Activated T-helper 1 cell treated with anti-CD3 and anti-CD28 coated beads, Interleukin-12 subunit alpha, Interleukin-12 subunit beta, Interleukin-2, Interleukin-4 antibody, amounts not matched to agents 30 ng/mL and 10 ng/mL and 1 ng/mL, durations not matched to agents 14 hours and 24 hours and 36 hours (primary cell): ENCODE results near the gene DLG3. TPM values are rescaled to one million over a fixed set of nuclear protein-coding genes. Genes with fewer than 3 reads are reported as not detected.
"Not testable (repeated sequence)": the region's sequence is repeated elsewhere in the genome, so short reads cannot be mapped to it uniquely, and the experiment has no call there.

Source experiments
- DNase-seq: peaks from one replicate; pipeline ENCODE4 v3.0.0; 2021; ENCODE audit warnings: low spot score
- H3K27ac Mint-ChIP-seq: one replicate; pipeline ENCODE4 v1.8.0; 2021; ENCODE audit warnings: mild to moderate bottlenecking, mixed read lengths
- H3K27me3 Mint-ChIP-seq: one replicate; pipeline ENCODE4 v1.8.0; 2022; ENCODE audit warnings: mild to moderate bottlenecking, moderate library complexity, mixed read lengths; ENCODE audit not compliant: insufficient read depth
- H3K36me3 Mint-ChIP-seq: one replicate; pipeline ENCODE4 v1.8.0; 2021; ENCODE audit warnings: low read depth, mixed read lengths
- H3K4me1 Mint-ChIP-seq: one replicate; pipeline ENCODE4 v1.8.0; 2021; ENCODE audit warnings: low read depth, mixed read lengths
- H3K4me3 Mint-ChIP-seq: one replicate; pipeline ENCODE4 v1.8.0; 2021; ENCODE audit warnings: mild to moderate bottlenecking, moderate library complexity, mixed read lengths
- H3K9me3 Mint-ChIP-seq: one replicate; pipeline ENCODE4 v1.8.0; 2021; ENCODE audit warnings: mixed read lengths
- intact Hi-C: fragments of 100-400 bp; cut with micrococcal nuclease; formaldehyde crosslinking; loops from one replicate; pipeline ENCODE4 v1.15.1; 2024
- total RNA-seq: library from RNA; stranded (reverse); gene quantifications from 2 replicates; pipeline ENCODE4 v1.2.3, GENCODE V29; 2022

Gene DLG3
- 41.5 and 43.5 TPM in 2 replicates for total RNA-seq

DNA sequence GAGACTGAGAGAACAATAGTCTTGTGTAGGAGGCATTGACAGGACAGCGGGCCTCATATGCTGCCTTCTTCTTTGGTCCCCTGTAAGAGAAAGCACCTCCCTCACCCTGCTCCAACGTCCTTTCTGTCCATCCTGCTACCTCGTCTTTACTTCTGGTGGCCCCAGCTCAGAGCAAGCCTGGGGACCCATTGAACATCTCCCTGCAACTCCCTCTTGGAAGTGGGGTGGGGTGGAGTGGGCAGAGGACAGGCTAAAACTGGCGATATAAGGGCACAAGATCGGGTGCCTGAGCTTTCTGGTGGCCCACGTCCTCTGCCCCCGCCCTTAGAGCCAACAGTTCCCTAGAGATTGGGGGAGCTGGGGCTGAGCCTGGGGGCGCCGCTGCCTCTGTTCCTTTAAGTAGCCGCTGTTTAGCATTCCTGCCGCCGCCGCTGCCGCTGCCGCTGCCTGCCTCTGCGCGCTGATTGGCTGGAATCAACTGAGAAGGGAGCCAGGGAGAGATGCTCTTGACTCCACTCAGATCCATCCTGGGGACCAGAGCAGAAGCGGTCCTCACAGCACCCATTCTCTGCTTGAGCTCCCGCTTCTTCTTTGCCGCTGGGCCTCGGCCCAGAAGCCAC is at the start of gene DLG3:
TSS of gene DLG3 (plus strand) at position 510 of the 620 bp plus-strand sequence. CDS start 367 bp downstream, outside the sequence.
- DNase-seq: no peak
- peak within 1 kb of the TSS; percentile 15 for H3K4me3 Mint-ChIP-seq

DNA sequence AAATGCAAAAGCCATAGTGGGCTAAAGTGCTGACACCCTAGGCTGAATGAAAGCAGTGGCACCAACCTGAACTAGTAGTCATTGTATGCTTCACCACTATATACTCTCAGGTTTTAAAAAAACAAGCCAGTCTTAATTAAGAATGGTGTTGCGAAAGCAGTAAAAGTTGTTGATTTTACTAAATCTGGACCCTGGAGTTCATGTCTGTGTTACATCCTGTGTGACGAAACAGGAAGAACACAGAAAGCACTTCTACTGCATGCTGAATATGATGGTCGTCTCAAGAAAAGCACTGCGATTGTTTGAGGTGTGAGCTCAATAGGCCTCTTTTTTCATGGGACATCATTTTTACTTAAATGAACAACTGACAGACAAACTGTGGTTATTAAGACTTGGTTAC is 45.7 kb upstream of the DLG3 start:
- no peak for DNase-seq
- Mint-ChIP-seq H3K4me3 (no peak overlapping the region), H3K36me3 (peaks cover 16% of the 10 kb centered on the region), H3K27me3 (no peaks in the 10 kb centered on the region), H3K27ac (peak overlapping the region; percentile 29), H3K9me3 (no peaks in the 10 kb centered on the region), H3K4me1 (no peaks in the 10 kb centered on the region)
- intact Hi-C loops: no loop called here

More for the DNA sequence above, at the start of gene DLG3:
- Mint-ChIP-seq H3K27ac (no peak within 1 kb of the TSS), H3K4me1 (peaks cover 5% of the 10 kb centered on the region), H3K36me3 (no peaks in the 10 kb centered on the region), H3K27me3 (peaks cover 47% of the 10 kb centered on the region), H3K9me3 (no peaks in the 10 kb centered on the region)
- intact Hi-C loops: no loop called here

DNA sequence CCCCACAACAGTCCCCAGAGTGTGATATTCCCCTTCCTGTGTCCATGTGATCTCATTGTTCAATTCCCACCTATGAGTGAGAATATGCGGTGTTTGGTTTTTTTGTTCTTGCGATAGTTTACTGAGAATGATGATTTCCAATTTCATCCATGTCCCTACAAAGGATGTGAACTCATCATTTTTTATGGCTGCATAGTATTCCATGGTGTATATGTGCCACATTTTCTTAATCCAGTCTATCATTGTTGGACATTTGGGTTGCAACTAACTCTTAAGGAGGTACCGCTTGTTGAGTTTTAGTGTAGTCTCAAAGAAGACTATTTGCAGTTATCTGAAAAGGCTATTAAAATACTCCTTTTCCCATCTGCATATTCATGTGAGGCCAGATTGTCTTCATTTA is 44.5 kb upstream of the DLG3 start:
- H3K4me1 Mint-ChIP-seq, H3K27ac Mint-ChIP-seq, H3K27me3 Mint-ChIP-seq, intact Hi-C loops, H3K4me3 Mint-ChIP-seq, H3K9me3 Mint-ChIP-seq, DNase-seq: not testable (repeated sequence)
- H3K36me3 Mint-ChIP-seq: peaks cover 20% of the 10 kb centered on the region

DNA sequence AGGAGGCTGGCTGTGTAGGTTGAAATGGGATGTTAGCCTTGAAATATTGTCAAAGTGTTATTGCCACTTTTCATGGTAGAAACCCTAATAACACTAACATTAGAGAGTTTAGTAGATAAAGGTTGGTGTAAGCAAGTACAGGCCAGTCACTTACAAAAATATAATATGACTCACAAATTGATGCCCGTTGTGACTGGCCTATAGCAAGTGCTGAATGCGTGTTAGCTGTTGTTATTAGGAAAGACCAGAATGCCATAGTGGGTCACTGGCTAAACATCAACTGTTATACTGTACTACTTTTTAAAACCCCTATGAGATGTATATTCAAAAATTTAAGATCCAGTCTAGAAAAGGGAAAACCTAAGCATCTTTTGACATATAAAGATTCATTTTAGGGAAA is 41.9 kb upstream of the DLG3 start:
- H3K4me1 Mint-ChIP-seq: no peaks in the 10 kb centered on the region
- no peaks in the 10 kb centered on the region for H3K9me3 Mint-ChIP-seq
- intact Hi-C loops: no loop called here
- no peak overlapping the region for H3K4me3 Mint-ChIP-seq
- H3K27me3 Mint-ChIP-seq: no peaks in the 10 kb centered on the region
- no peak for DNase-seq
- peaks cover 14% of the 10 kb centered on the region for H3K36me3 Mint-ChIP-seq
- no peak overlapping the region for H3K27ac Mint-ChIP-seq

DNA sequence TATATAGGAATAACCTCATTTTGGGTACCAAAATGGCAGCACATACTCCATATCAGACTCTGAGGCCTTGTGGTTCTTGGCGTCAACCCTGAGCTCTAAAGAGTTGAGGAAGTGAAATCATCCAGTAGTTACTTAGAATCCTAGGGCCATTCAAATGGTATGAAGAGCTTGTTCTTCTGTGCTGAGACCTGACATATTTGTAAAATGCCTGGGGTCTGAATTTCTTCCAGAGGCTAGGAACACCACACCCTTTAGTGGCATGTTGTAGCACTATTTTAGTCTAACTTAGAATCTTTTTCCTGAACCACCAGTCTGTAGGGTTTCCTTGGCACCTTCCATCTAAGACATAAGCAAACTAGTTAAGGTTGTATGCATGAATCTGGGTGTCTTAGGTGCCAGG is 39.6 kb upstream of the DLG3 start:
- Mint-ChIP-seq H3K27me3 (no peaks in the 10 kb centered on the region), H3K9me3 (no peaks in the 10 kb centered on the region), H3K36me3 (peaks cover 20% of the 10 kb centered on the region), H3K27ac (no peak overlapping the region), H3K4me1 (no peaks in the 10 kb centered on the region), H3K4me3 (no peak overlapping the region)
- DNase-seq: no peak
- intact Hi-C loops: no loop called here

DNA sequence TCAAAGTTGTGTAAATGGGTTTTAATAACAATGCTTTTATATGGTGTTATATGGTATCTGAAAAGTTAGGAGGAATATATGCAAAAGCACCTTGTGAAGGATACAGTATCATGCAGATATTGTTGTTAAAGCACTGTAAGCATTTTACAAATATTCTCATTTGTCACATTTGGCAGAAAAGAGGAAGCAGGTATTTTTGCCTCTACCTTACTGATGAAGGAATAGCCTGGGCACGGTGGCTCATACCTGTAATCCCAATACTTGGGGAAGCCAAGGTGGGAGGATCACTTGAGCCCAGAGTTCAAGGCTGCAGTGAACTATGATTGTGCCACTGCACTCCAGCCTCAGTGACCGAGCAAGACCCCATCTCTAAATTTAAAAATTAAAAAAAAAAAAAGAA is 33.7 kb upstream of the DLG3 start:
- DNase-seq: no peak
- intact Hi-C loops: no loop called here
- H3K27ac Mint-ChIP-seq: no peak overlapping the region
- H3K36me3 Mint-ChIP-seq: peaks cover 9% of the 10 kb centered on the region
- H3K4me3 Mint-ChIP-seq: no peak overlapping the region
- H3K27me3 Mint-ChIP-seq: no peaks in the 10 kb centered on the region
- no peaks in the 10 kb centered on the region for H3K4me1 Mint-ChIP-seq
- H3K9me3 Mint-ChIP-seq: no peaks in the 10 kb centered on the region

DNA sequence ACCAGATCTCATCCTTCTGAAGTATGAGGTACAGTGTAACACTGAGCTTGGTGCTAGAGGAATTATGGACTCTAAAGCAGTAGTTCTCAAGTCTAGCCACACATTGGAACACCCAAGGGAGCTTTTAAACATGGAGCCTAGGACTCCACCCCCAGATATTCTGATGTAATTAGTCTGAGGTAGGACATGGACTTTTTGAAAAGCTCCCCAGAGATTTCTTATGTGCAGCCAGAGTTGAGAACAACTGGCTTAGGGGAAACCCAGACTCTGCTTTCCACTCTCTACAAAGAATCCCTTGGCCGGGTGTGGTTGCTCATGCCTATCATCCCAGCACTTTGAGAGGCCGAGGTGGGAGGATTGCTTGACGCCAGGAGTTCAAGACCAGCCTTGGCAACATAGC is 33.2 kb upstream of the DLG3 start:
- H3K4me3 Mint-ChIP-seq: no peak overlapping the region
- peaks cover 9% of the 10 kb centered on the region for H3K36me3 Mint-ChIP-seq
- DNase-seq: no peak
- intact Hi-C loops: no loop called here
- no peaks in the 10 kb centered on the region for H3K27me3 Mint-ChIP-seq
- H3K27ac Mint-ChIP-seq: no peak overlapping the region
- H3K4me1 Mint-ChIP-seq: no peaks in the 10 kb centered on the region
- H3K9me3 Mint-ChIP-seq: no peaks in the 10 kb centered on the region

DNA sequence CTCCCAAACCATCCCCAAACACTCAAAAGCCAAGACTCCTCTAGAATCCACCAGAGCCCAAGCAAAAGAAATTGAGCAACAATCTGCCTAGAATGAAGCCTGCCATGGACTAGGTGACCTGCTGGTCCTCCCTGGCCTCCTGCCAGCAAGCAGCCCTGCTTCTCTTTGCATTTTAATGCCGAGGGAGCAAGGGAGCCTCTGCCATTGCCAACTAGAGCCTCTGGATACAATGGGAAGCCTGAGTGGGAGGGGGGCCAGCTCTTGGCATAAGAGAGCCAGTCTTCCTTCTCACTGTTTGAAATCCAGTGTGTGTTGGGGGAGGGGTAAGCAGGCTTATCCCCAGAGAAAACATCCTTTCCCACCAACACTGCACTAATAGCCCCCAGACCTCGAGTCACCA is 23.0 kb upstream of the DLG3 start:
- H3K4me3 Mint-ChIP-seq: no peak overlapping the region
- DNase-seq: no peak
- H3K36me3 Mint-ChIP-seq: peaks cover 6% of the 10 kb centered on the region
- H3K27ac Mint-ChIP-seq: no peak overlapping the region
- H3K9me3 Mint-ChIP-seq: no peaks in the 10 kb centered on the region
- no peaks in the 10 kb centered on the region for H3K4me1 Mint-ChIP-seq
- no peaks in the 10 kb centered on the region for H3K27me3 Mint-ChIP-seq
- intact Hi-C loops: no loop called here

DNA sequence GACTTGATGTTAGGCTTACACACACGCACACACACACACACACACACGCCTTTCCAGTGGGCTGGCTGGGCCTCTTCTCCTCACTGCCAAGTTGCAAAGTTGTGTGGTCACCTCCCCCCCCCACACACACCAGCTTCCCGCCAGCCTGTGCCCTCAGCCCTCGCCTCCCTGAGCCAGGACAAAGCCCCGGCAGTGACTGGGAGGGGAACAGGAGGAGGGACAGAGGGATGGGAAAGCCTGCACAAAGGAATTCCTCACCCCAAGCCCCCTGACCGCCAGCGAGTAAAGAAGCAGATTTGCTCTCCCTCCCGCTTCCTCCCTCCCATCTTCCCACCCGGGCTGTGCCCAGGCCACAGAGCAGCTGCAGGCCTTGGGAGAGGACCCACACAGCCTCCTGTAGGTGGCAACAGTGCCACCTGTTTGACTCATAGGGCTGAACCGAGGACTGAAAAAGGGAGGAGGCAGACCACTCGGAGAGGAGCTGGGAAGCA is 21.7 kb upstream of the DLG3 start, which contains the start of gene GDPD2:
TSS of gene GDPD2 (plus strand) at position 464 of the 491 bp plus-strand sequence. CDS start 1,671 bp downstream, outside the sequence.
- peaks cover 6% of the 10 kb centered on the region for H3K36me3 Mint-ChIP-seq
- no peak within 1 kb of the TSS for H3K4me3 Mint-ChIP-seq
- H3K27me3 Mint-ChIP-seq: no peaks in the 10 kb centered on the region
- no peaks in the 10 kb centered on the region for H3K9me3 Mint-ChIP-seq
- H3K4me1 Mint-ChIP-seq: no peaks in the 10 kb centered on the region
- intact Hi-C loops: no loop called here
- no peak for DNase-seq
- H3K27ac Mint-ChIP-seq: no peak within 1 kb of the TSS

DNA sequence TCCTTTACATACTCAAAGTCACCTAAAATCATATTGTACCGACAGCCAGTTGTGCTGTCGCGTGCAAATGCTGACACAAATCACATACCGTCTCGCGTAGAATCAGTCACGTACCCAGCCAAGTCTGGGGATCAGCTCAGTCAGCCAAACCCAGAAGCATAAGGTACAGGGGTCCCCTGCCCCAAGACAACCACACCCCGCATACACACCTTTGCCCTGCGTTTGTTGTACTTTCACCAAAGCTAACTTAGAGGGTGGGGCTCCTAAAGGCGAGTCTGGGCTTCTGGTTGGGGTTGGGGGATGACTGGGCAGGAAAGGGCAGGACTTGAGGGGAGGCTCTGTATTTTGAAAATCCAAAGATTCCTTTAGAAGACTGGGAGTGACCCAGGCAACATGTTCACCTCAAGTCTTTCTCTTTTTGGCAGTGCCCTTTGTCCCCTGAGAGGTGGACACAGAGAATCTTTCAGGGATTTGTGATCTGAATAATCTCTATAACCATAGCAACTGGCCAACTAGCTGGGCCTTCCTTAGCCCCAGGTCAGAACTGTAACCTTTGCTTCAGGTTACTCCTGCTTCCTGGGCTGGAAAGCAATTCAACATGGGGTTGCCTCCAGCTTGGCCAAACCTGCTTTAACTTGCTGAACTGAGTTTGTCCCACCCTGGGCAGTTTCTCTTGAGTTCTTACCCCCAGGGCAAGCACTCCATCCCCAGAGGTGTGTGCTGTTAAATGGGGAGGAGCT is 20.5 kb upstream of the DLG3 start:
- intact Hi-C loops: no loop called here
- Mint-ChIP-seq H3K36me3 (peaks cover 6% of the 10 kb centered on the region), H3K4me1 (no peaks in the 10 kb centered on the region), H3K27ac (no peak overlapping the region), H3K9me3 (no peaks in the 10 kb centered on the region), H3K27me3 (no peaks in the 10 kb centered on the region), H3K4me3 (no peak overlapping the region)
- no peak for DNase-seq

DNA sequence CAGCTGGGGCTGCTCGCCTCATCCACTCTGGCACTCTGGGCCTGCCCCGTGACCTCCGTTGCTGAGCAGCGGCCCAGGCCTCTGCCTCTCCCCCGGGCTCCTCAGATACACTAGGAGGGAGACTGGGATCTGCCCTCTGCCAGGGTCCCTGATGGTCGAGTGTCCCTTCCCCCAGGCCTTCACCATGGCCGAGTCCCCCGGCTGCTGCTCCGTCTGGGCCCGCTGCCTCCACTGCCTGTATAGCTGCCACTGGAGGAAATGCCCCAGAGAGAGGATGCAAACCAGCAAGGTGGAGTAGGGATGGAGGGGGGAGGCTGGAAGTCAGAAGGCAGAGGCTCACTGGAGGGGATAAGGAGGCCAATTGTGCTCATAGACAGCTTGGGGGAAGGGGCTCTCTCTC is 19.8 kb upstream of the DLG3 start:
- no peaks in the 10 kb centered on the region for H3K27me3 Mint-ChIP-seq
- intact Hi-C loops: no loop called here
- DNase-seq: no peak
- H3K27ac Mint-ChIP-seq: no peak overlapping the region
- H3K9me3 Mint-ChIP-seq: no peaks in the 10 kb centered on the region
- peaks cover 6% of the 10 kb centered on the region for H3K36me3 Mint-ChIP-seq
- no peaks in the 10 kb centered on the region for H3K4me1 Mint-ChIP-seq
- H3K4me3 Mint-ChIP-seq: no peak overlapping the region

DNA sequence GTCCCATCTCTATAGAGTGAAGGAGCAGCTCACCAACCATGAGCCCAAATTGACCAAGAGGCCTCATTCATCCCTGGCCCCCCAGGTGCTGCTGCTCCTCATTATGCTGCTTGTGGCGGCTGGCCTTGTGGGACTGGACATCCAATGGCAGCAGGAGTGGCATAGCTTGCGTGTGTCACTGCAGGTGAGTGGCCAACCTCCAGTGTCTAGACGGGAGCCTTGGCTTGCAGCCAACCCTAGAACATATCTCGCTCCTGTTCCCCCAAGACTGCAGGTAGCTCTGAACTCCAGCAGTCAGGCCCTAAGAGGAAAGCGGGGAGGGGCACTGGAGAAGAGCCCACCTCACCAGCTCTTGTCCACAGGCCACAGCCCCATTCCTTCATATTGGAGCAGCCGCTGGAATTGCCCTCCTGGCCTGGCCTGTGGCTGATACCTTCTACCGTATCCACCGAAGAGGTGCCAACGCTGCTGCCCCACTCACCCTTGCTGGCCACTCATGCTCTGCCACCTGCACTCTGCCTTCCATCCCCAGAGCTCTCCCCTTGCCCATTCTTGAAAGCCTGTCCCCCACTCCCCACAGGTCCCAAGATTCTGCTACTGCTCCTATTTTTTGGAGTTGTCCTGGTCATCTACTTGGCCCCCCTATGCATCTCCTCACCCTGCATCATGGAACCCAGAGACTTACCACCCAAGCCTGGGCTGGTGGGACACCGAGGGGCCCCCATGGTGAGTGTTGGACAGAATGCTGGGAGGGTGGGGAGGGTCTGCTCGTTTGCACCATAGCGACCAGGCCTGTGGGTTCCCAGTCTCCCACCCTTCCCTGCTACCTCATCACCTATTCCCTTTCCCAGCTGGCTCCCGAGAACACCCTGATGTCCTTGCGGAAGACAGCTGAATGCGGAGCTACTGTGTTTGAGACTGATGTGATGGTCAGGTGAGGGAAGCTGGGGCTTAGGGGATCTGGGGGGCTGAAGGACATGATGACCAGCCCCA is 18.1 kb upstream of the DLG3 start:
- Mint-ChIP-seq H3K9me3 (no peaks in the 10 kb centered on the region), H3K4me3 (no peak overlapping the region), H3K4me1 (no peaks in the 10 kb centered on the region), H3K27me3 (no peaks in the 10 kb centered on the region), H3K27ac (no peak overlapping the region), H3K36me3 (no peaks in the 10 kb centered on the region)
- DNase-seq: no peak
- intact Hi-C loops: no loop called here
